ENCODE measurements around the gene CDC14A.
A peak's percentile ranks its signal among the peaks of the same experiment; 100 is the strongest.

CDC14A gene

GRCh38 chr1:100411019-100411418 lies 58.7 kb downstream of the CDC14A start:
- no peak for DNase-seq

- no peak for DNase-seq
Measured at GRCh38 chr1:100411574-100411973, 59.3 kb downstream of the CDC14A start.

GRCh38 chr1:100413035-100413434 lies 60.7 kb downstream of the CDC14A start:
- DNase-seq = no peak

GRCh38 chr1:100414693-100415497 lies 62.6 kb downstream of the CDC14A start:
- DNase-seq = peak; percentile 24

- DNase-seq = no peak
Measured at GRCh38 chr1:100415498-100415778, 63.1 kb downstream of the CDC14A start.

GRCh38 chr1:100419072-100419471 lies 66.8 kb downstream of the CDC14A start:
- no peak for DNase-seq

GRCh38 chr1:100422065-100422464 lies 69.8 kb downstream of the CDC14A start:
- DNase-seq = no peak

- DNase-seq = peak; percentile 37
Measured at GRCh38 chr1:100423832-100424337, 71.6 kb downstream of the CDC14A start.

GRCh38 chr1:100428160-100428559 lies 75.9 kb downstream of the CDC14A start:
- DNase-seq = no peak

- no peak for DNase-seq
Measured at GRCh38 chr1:100430325-100430756, 78.0 kb downstream of the CDC14A start.

GRCh38 chr1:100431954-100432353 lies 79.6 kb downstream of the CDC14A start:
- DNase-seq = no peak

- no peak for DNase-seq
Measured at GRCh38 chr1:100433563-100433962, 81.3 kb downstream of the CDC14A start.

GRCh38 chr1:100434831-100435230 lies 82.5 kb downstream of the CDC14A start:
- no peak for DNase-seq

GRCh38 chr1:100438375-100438774 lies 86.1 kb downstream of the CDC14A start:
- DNase-seq = no peak

- no peak for DNase-seq
Measured at GRCh38 chr1:100438789-100439188, 86.5 kb downstream of the CDC14A start.

- DNase-seq = peak; percentile 85
Measured at GRCh38 chr1:100440075-100440809, 87.9 kb downstream of the CDC14A start.

GRCh38 chr1:100441146-100441545 lies 88.8 kb downstream of the CDC14A start:
- no peak for DNase-seq

GRCh38 chr1:100441651-100442050 lies 89.3 kb downstream of the CDC14A start:
- peak; percentile 76 for DNase-seq

- DNase-seq = no peak
Measured at GRCh38 chr1:100443811-100444571, 91.7 kb downstream of the CDC14A start.

GRCh38 chr1:100445565-100445964 lies 93.3 kb downstream of the CDC14A start:
- peak; percentile 75 for DNase-seq

- DNase-seq = no peak
Measured at GRCh38 chr1:100448366-100448765, 96.1 kb downstream of the CDC14A start.

- DNase-seq = no peak
Measured at GRCh38 chr1:100449477-100449876, 97.2 kb downstream of the CDC14A start.

- no peak for DNase-seq
Measured at GRCh38 chr1:100452641-100453040, 100.3 kb downstream of the CDC14A start.

All from CD4-positive, alpha-beta T cell treated with Interleukin-15 for 1 hour (primary cell).